PFSK-1 (cell line): ENCODE results near the gene GPR153.

Experiments used
- FOXP2 ChIP-seq: optimal IDR thresholded peaks from 2 replicates; pipeline ENCODE3; 2011; ENCODE audit warnings: borderline replicate concordance, control low read depth, inconsistent platforms; ENCODE audit not compliant: insufficient read depth; ENCODE audit errors: extremely low read length, extremely low read depth
- POLR2AphosphoS5 ChIP-seq: IDR thresholded peaks from 2 replicates; pipeline ENCODE4 v1.6.1; 2012; ENCODE audit warnings: low read depth, mild to moderate bottlenecking, control low read depth, low read length, moderate library complexity
- SIN3A ChIP-seq: IDR thresholded peaks from 2 replicates; pipeline ENCODE4 v1.6.1; 2012; ENCODE audit warnings: mild to moderate bottlenecking, low read length, moderate library complexity, borderline replicate concordance; ENCODE audit not compliant: insufficient read depth
- TAF1 ChIP-seq: IDR thresholded peaks from 2 replicates; pipeline ENCODE4 v1.6.1; 2012; ENCODE audit warnings: low read length, control low read depth, borderline replicate concordance; ENCODE audit not compliant: insufficient read depth
- TF ChIP-seq, protein P1 (sequence below), 2 experiments: IDR thresholded peaks; 2 replicates each; pipeline versions ENCODE4 v1.6.1 to v1.8.0; 2011 to 2012; ENCODE audit warnings: low read depth in 2 of 2, low read length in 2 of 2, control low read depth in 1 of 2, inconsistent platforms in 1 of 2, mild to moderate bottlenecking in 1 of 2, moderate library complexity in 1 of 2; ENCODE audit not compliant: insufficient read depth in 1 of 2

GPR153 gene

DNA sequence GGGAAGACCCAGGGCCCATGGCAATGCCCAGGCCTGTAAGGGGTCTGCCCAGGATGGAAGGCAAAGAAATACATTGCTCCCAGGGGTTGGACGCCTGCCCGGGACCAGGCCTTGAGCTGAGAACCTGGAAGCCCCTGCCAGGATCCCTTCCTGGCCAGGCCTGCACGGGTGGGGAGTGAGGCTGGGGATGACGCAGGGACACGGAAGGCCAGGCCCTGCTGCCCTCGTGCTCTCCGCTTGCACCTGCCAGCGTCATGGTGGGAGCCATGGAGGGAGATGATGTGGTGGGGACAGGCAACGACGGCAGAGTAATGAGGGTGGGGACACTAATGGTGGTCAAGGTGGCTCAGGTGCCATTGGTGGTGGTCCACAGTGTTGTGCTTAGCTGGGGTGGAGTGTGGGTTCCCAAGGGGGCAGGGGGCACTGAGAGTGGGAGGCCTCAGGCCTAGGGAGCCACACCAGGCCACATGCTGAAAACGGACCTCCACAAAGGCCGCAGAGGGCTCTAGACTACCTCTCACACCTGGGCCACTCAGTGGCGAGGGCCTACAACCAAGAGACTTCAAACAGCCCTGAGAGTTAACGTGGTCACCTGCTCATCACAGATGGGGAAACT lies 12.6 kb downstream of the GPR153 start:
- TF ChIP-seq, protein P1, sequence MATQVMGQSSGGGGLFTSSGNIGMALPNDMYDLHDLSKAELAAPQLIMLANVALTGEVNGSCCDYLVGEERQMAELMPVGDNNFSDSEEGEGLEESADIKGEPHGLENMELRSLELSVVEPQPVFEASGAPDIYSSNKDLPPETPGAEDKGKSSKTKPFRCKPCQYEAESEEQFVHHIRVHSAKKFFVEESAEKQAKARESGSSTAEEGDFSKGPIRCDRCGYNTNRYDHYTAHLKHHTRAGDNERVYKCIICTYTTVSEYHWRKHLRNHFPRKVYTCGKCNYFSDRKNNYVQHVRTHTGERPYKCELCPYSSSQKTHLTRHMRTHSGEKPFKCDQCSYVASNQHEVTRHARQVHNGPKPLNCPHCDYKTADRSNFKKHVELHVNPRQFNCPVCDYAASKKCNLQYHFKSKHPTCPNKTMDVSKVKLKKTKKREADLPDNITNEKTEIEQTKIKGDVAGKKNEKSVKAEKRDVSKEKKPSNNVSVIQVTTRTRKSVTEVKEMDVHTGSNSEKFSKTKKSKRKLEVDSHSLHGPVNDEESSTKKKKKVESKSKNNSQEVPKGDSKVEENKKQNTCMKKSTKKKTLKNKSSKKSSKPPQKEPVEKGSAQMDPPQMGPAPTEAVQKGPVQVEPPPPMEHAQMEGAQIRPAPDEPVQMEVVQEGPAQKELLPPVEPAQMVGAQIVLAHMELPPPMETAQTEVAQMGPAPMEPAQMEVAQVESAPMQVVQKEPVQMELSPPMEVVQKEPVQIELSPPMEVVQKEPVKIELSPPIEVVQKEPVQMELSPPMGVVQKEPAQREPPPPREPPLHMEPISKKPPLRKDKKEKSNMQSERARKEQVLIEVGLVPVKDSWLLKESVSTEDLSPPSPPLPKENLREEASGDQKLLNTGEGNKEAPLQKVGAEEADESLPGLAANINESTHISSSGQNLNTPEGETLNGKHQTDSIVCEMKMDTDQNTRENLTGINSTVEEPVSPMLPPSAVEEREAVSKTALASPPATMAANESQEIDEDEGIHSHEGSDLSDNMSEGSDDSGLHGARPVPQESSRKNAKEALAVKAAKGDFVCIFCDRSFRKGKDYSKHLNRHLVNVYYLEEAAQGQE (IDR thresholded peaks at IDR 0.05; ENCODE audit: insufficient read depth in 1 of 2, low read depth in 2 of 2, low read length in 2 of 2): no peak
- no peak for TF ChIP-seq POLR2AphosphoS5
- no peak for TF ChIP-seq TAF1
- no peak for TF ChIP-seq FOXP2
- TF ChIP-seq SIN3A: no peak

DNA sequence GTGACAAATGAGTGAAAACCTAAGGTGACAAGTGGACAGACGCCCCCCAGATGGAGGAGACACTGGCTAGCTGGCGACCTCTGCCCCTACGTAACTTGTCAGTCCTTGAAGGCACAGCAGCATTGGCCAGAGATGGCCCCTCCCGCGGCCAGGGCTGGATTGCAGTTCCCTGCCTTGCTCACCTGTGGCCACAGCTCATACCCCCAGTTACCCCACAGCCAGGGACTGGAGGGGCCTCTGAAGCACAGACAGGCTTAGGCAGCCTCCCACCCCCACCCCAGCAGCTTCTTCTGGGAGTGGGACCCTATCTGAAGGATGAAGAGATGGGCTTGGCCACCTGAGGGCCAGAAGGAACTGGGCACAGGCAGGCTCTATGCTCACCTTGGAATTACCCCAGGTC lies 13.2 kb downstream of the GPR153 start:
- no peak for TF ChIP-seq FOXP2
- TF ChIP-seq TAF1: no peak
- TF ChIP-seq, protein P1 (IDR thresholded peaks at IDR 0.05; ENCODE audit: insufficient read depth in 1 of 2, low read depth in 2 of 2, low read length in 2 of 2): no peak
- no peak for TF ChIP-seq SIN3A
- no peak for TF ChIP-seq POLR2AphosphoS5

DNA sequence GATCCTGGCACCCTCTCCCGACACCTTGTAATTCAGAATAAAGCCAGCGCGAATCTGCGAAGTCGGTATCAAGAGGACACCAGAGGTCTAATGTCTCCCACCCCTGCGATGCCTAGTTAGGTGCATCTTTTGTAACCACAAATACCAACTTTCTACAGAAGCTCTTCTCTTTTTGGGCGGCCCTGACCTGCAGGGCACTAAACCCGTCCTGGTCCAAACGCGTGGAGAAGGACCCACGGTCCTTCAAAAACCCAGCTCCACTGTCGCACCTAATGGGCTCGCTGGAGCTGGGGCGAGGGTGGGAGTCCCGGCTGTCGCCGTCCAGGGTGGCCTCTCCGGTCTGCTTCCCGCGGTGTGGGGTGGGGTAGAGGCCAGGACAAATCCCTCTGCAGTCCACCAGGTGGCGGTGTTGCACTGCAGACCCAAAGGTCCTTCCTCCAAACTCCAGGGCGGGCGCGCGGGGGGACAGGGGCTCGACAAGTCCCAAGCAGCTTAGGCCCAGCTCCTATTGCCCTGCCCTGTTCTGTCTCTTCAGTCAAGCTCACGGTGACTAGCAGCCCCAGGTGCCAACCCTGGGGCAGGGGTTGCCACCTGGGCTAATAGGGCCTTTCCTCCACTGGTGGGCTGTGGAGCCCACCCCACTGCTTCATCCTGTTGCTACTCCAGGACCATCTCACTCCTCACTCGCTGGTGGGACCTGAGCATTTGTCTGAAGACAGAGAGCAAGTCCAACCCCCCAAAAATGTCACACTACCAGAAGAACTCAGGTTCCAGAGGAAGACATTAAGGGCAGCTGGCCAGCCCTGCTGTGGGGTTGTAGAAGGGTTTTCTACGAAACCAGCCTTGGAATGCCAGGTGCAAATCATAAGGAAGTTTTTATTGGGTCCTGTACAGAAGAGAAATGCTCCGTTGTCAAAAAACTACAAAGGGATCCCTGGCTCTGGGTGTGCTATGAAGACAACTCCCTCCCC lies 14.1 kb downstream of the GPR153 start:
- TF ChIP-seq, protein P1 (IDR thresholded peaks at IDR 0.05; ENCODE audit: insufficient read depth in 1 of 2, low read depth in 2 of 2, low read length in 2 of 2): peak; percentile 56 to 65; a peak in 2 of 4 replicates
- TF ChIP-seq SIN3A (no peak), FOXP2 (peak; percentile 44)

DNA sequence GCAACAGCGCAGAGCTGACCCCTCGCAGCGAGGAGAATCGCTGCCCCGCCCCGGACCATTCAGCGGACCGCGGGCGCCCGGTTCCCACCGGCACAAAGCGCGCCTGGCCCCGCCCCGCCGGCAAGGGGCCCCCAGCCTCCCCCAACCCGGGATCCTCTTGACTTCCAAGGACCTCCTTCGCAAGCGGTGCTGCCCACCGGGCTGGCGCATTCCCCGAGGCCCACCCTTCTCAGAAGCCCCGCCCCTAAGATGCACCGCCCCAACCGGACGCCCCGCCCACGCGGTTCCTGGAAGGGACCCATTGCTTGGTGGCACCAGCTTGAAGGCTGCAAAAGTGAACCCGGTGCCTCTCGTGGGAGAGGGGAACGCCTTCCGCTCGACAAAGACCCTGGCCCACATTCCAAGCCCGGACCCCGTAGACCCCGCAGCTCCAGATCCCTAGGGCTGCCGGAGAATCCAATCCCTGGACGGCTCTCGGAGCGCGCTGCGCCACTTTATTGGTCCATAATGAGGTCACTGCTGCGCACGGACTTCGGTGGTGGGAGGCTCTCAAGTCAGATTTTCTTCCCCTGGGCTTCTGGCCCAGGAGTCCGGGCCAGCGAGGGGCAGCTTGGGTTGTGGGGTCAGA lies 14.9 kb downstream of the GPR153 start:
- TF ChIP-seq FOXP2: no peak
- TF ChIP-seq, protein P1 (IDR thresholded peaks at IDR 0.05; ENCODE audit: insufficient read depth in 1 of 2, low read depth in 2 of 2, low read length in 2 of 2): peak in 1 of 2 experiments; percentile 46; a peak in 2 of 4 replicates
- TF ChIP-seq SIN3A: no peak
- TF ChIP-seq POLR2AphosphoS5: no peak
